H1 (cell line): ENCODE measurements around the gene CADPS. TPM values are rescaled to one million over a fixed set of nuclear protein-coding genes. Genes with fewer than 3 reads are reported as not detected.

ENCODE experiments used
- CTCF ChIA-PET: fragments of 300-600 bp; sonication (Branson Sonifier 250); formaldehyde crosslinking; loops from one replicate; lab custom pipeline; 2021; ENCODE audit not compliant: partially characterized antibody; lab: Charles Lee
- POLR2A ChIA-PET: fragments of 300-600 bp; sonication (Branson Sonifier 250); formaldehyde crosslinking; loops from one replicate; lab custom pipeline; 2021; ENCODE audit warnings: inconsistent platforms; ENCODE audit not compliant: partially characterized antibody; lab: Charles Lee
- DNase-seq, 2 experiments: peaks; one replicate each; pipeline versions ENCODE4 v3.0.0 to v3.0.0-alpha.2; 2010 to 2022; ENCODE audit warnings: low spot score in 2 of 2, low read depth in 1 of 2, mixed read lengths in 1 of 2
- FAIRE-seq: peaks from 2 replicates; lab custom pipeline; 2011; peaks lifted over from hg19 to GRCh38; lab: Jason Lieb, UNC
- H2AFZ ChIP-seq: 2 replicates; pipeline ENCODE4 v1.8.1; 2012; ENCODE audit warnings: low read length, inconsistent platforms
- H2AK5ac ChIP-seq: 2 replicates; pipeline ENCODE4 v1.6.1; 2013; ENCODE audit warnings: low read depth, low read length
- H2BK120ac ChIP-seq: replicated peaks from 2 replicates; pipeline ENCODE3; 2013; ENCODE audit warnings: low read depth, low read length, inconsistent platforms
- H2BK12ac ChIP-seq: 2 replicates; pipeline ENCODE4 v1.6.1; 2013; ENCODE audit warnings: low read depth, low read length
- H2BK15ac ChIP-seq: 2 replicates; pipeline ENCODE4 v1.6.1; 2013; ENCODE audit warnings: low read length
- H2BK20ac ChIP-seq: 2 replicates; pipeline ENCODE4 v1.6.1; 2013; ENCODE audit warnings: low read length
- H2BK5ac ChIP-seq: 2 replicates; pipeline ENCODE4 v1.6.1; 2013; ENCODE audit warnings: low read depth, low read length
- H3K14ac ChIP-seq: 2 replicates; pipeline ENCODE4 v1.6.1; 2013; ENCODE audit warnings: inconsistent platforms; ENCODE audit not compliant: insufficient read length
- H3K18ac ChIP-seq: 2 replicates; pipeline ENCODE4 v1.6.1; 2013; ENCODE audit warnings: low read length; ENCODE audit errors: extremely low read depth
- H3K23ac ChIP-seq: 2 replicates; pipeline ENCODE4 v1.6.1; 2013; ENCODE audit warnings: inconsistent platforms; ENCODE audit not compliant: insufficient read length
- H3K23me2 ChIP-seq: 2 replicates; pipeline ENCODE4 v1.6.1; 2013; ENCODE audit warnings: low read depth, low read length
- H3K27ac ChIP-seq: 2 replicates; pipeline ENCODE4 v1.6.1; 2011; ENCODE audit warnings: low read depth, low read length, inconsistent platforms
- H3K27me3 ChIP-seq, 4 experiments: replicated peaks in 1 of 4; 1 replicate in 1 of 4; 2 replicates in 3 of 4; pipeline versions ENCODE4 v1.6.1 to v1.8.1; 2011 to 2013; ENCODE audit warnings: low read length in 3 of 4, mild to moderate bottlenecking in 3 of 4, inconsistent platforms in 2 of 4, mixed read lengths in 2 of 4, moderate library complexity in 1 of 4; ENCODE audit not compliant: control insufficient read depth in 3 of 4, insufficient read depth in 3 of 4; ENCODE audit errors: extremely low read depth in 1 of 4
- H3K36me3 ChIP-seq, 4 experiments: 2 replicates each; pipeline versions ENCODE4 v1.6.1 to v1.8.1; 2011 to 2013; ENCODE audit warnings: mild to moderate bottlenecking in 4 of 4, low read length in 3 of 4, moderate library complexity in 2 of 4, control low read depth in 1 of 4, inconsistent platforms in 1 of 4; ENCODE audit not compliant: insufficient read depth in 4 of 4, control insufficient read depth in 2 of 4
- H3K4ac ChIP-seq: replicated peaks from 2 replicates; pipeline ENCODE3; 2013; ENCODE audit warnings: low read length, low read depth, mixed read lengths, inconsistent platforms; ENCODE audit not compliant: insufficient read length
- H3K4me1 ChIP-seq, 4 experiments: replicated peaks in 1 of 4; 1 replicate in 1 of 4; 2 replicates in 3 of 4; pipeline versions ENCODE4 v1.6.1 to v1.8.1; 2011 to 2013; ENCODE audit warnings: low read length in 3 of 4, inconsistent platforms in 2 of 4, mixed read lengths in 1 of 4; ENCODE audit not compliant: insufficient read depth in 4 of 4, control insufficient read depth in 3 of 4
- H3K4me2 ChIP-seq, 2 experiments: 2 replicates each; pipeline versions ENCODE4 v1.6.1 to v1.8.1; 2011 to 2013; ENCODE audit warnings: low read depth in 2 of 2, low read length in 2 of 2, control low read depth in 1 of 2, inconsistent platforms in 1 of 2, mild to moderate bottlenecking in 1 of 2; ENCODE audit not compliant: insufficient read depth in 1 of 2
- H3K4me3 ChIP-seq, 4 experiments: fragments of 200-600, 300-600 bp in 1 of 4; sonication (generic), shearing (Covaris generic), sonication (Bioruptor Twin) in 1 of 4; 2 replicates each; pipeline versions ENCODE4 v1.5.1 to v1.8.1; 2011 to 2016; ENCODE audit warnings: low read length in 4 of 4, low read depth in 3 of 4, control low read depth in 2 of 4, inconsistent platforms in 2 of 4, mild to moderate bottlenecking in 2 of 4, mixed read lengths in 1 of 4, moderate library complexity in 1 of 4; ENCODE audit not compliant: insufficient read depth in 2 of 4; ENCODE audit errors: extremely low read depth in 1 of 4
- H3K56ac ChIP-seq: replicated peaks from 2 replicates; pipeline ENCODE3; 2013; ENCODE audit warnings: low read depth, mild to moderate bottlenecking, mixed read lengths, low read length, inconsistent platforms; ENCODE audit not compliant: insufficient read length
- H3K79me1 ChIP-seq: 2 replicates; pipeline ENCODE4 v1.6.1; 2013; ENCODE audit warnings: low read depth, low read length, control low read depth
- H3K79me2 ChIP-seq, 2 experiments: 2 replicates each; pipeline versions ENCODE4 v1.6.1 to v1.8.1; 2012 to 2013; ENCODE audit warnings: low read length in 2 of 2, mild to moderate bottlenecking in 2 of 2, inconsistent platforms in 1 of 2; ENCODE audit not compliant: insufficient read depth in 2 of 2, control insufficient read depth in 1 of 2
- H3K9ac ChIP-seq, 4 experiments: replicated peaks in 1 of 4; 1 replicate in 1 of 4; 2 replicates in 3 of 4; pipeline versions ENCODE4 v1.6.1 to v1.8.1; 2011 to 2013; ENCODE audit warnings: low read depth in 3 of 4, low read length in 3 of 4, control low read depth in 2 of 4, mild to moderate bottlenecking in 2 of 4, moderate library complexity in 2 of 4, inconsistent platforms in 1 of 4; ENCODE audit errors: extremely low read depth in 1 of 4
- H3K9me3 ChIP-seq, 2 experiments: 2 replicates each; pipeline versions ENCODE4 v1.6.1 to v1.8.1; 2012 to 2013; ENCODE audit warnings: mild to moderate bottlenecking in 2 of 2, moderate library complexity in 2 of 2, control low read depth in 1 of 2, inconsistent platforms in 1 of 2, low read depth in 1 of 2, low read length in 1 of 2, mixed read lengths in 1 of 2; ENCODE audit not compliant: insufficient read depth in 2 of 2
- H4K20me1 ChIP-seq, 2 experiments: replicated peaks in 1 of 2; 2 replicates each; pipeline versions ENCODE3 to v1.8.1; 2011 to 2013; ENCODE audit warnings: inconsistent platforms in 2 of 2, low read length in 2 of 2, mild to moderate bottlenecking in 1 of 2; ENCODE audit not compliant: insufficient read depth in 2 of 2, control insufficient read depth in 1 of 2
- H4K5ac ChIP-seq: 2 replicates; pipeline ENCODE4 v1.6.1; 2013; ENCODE audit warnings: low read length, low read depth, mixed read lengths, inconsistent platforms; ENCODE audit not compliant: insufficient read length
- H4K8ac ChIP-seq: 2 replicates; pipeline ENCODE4 v1.8.0; 2013; ENCODE audit warnings: mild to moderate bottlenecking, moderate library complexity, low read length, inconsistent platforms; ENCODE audit not compliant: insufficient read depth; ENCODE audit errors: extremely low read depth
- H4K91ac ChIP-seq: replicated peaks from 2 replicates; pipeline ENCODE3; 2013; ENCODE audit warnings: low read length, mixed read lengths, inconsistent platforms; ENCODE audit not compliant: insufficient read length
- CREB1 ChIP-seq: IDR thresholded peaks from 2 replicates; pipeline ENCODE4 v1.6.1; 2012; ENCODE audit warnings: inconsistent platforms
- KDM4A ChIP-seq: IDR thresholded peaks from one replicate; pipeline ENCODE4 v1.7.1; 2012; ENCODE audit warnings: low read depth, mild to moderate bottlenecking, moderate library complexity, low read length, inconsistent platforms; ENCODE audit not compliant: severe bottlenecking
- NANOG ChIP-seq: IDR thresholded peaks from 2 replicates; pipeline ENCODE4 v1.6.1; 2011; ENCODE audit warnings: low read length, low read depth, mild to moderate bottlenecking, inconsistent platforms; ENCODE audit not compliant: insufficient read depth, poor library complexity, severe bottlenecking
- RAD21 ChIP-seq, 2 experiments: IDR thresholded peaks in 1 of 2; conservative IDR thresholded peaks in 1 of 2; 2 replicates each; pipeline ENCODE4 v1.6.1; 2011; ENCODE audit warnings: low read depth in 2 of 2, low read length in 2 of 2, improper control_type of control experiment in 1 of 2, inconsistent platforms in 1 of 2, mild to moderate bottlenecking in 1 of 2, moderate library complexity in 1 of 2
- WGBS, 2 experiments: shearing (Covaris generic) in 1 of 2; methylation state at CpG; one replicate each; pipeline versions ENCODE4 v1.1.6 to v1.1.7; 2013 to 2015; ENCODE audit warnings: low lambda C conversion rate in 2 of 2, mixed read lengths in 2 of 2, inconsistent platforms in 1 of 2, low coverage in 1 of 2, missing lambda C conversion rate in 1 of 2; ENCODE audit not compliant: insufficient replicate concordance in 2 of 2, insufficient coverage in 1 of 2, insufficient read length in 1 of 2; ENCODE audit errors: extremely low coverage in 1 of 2, missing lambda C conversion rate in 1 of 2; 5-methylcytosine and 5-hydroxymethylcytosine counted together
- polyA plus RNA-seq, 7 experiments: library from polyadenylated mRNA; depleted of rRNA in 3 of 7; stranded (reverse) in 5 of 7; unstranded in 2 of 7; fragments of >200 nt in 5 of 7; fragments of 200-250 nt in 2 of 7; gene quantifications; 1 replicate in 5 of 7; 2 replicates in 1 of 7; 4 replicates in 1 of 7; pipeline versions ENCODE4 v1.2.1 to v1.2.3, GENCODE V29; 2011 to 2013; ENCODE audit warnings: missing spikeins in 2 of 7, mixed read lengths in 2 of 7
- total RNA-seq: library from RNA; stranded (reverse); fragmentation: NEBNext Ultra II Directional; extraction: Animal tissue kit (Norgen Biotek cat#: 25700); gene quantifications from 2 replicates; pipeline ENCODE4 v1.2.1, GENCODE V29; 2021

CADPS gene
- total and polyA plus RNA-seq, 2 of the 8 experiments (the other 6 are each of a cell fraction or from before 2014, with no cell fraction given): 7.1 to 10.2 TPM

GRCh38 chr3:62501289-62501668 is 373.9 kb downstream of the CADPS start:
- Histone ChIP-seq H3K4ac (no peak overlapping the region), H3K4me2 (no peak overlapping the region), H4K8ac (no peak overlapping the region), H4K91ac (no peak overlapping the region), H3K23ac (no peak overlapping the region), H3K9me3 (no peaks in the 10 kb centered on the region), H4K5ac (no peak overlapping the region), H2BK12ac (no peak overlapping the region), H3K9ac (no peak overlapping the region), H3K14ac (no peak overlapping the region), H3K79me2 (no peaks in the 10 kb centered on the region), H2AK5ac (no peak overlapping the region), H3K23me2 (no peaks in the 10 kb centered on the region), H2AFZ (no peak overlapping the region), H3K56ac (no peak overlapping the region), H3K79me1 (no peaks in the 10 kb centered on the region), H2BK15ac (no peak overlapping the region)
- POLR2A ChIA-PET: no interaction called here
- CTCF ChIA-PET: interaction anchor here (0.9 to 7.1 kb wide), 7 partner anchors 6 to 58 kb away, joined by 3 to 39 read pairs (median 4); no protein-coding TSS in a partner anchor
- no peak for TF ChIP-seq KDM4A
- TF ChIP-seq CREB1: no peak
- TF ChIP-seq NANOG: no peak
- TF ChIP-seq RAD21 (IDR thresholded peaks at IDR 0.05 in 1 of 2, conservative IDR thresholded peaks at IDR 0.05 in 1 of 2; ENCODE audit: low read depth in 2 of 2, low read length in 2 of 2): no peak
- TF ChIP-seq, all 59 proteins: peak for 0
- 90 to 100% methylated on average over 1 to 3 of the region's 3 CpGs for WGBS, 2 experiments
- FAIRE-seq (no peak), DNase-seq (no peak)
- Histone ChIP-seq H3K4me3 (no peak overlapping the region), H3K4me1 (no peaks in the 10 kb centered on the region), H2BK20ac (no peak overlapping the region), H3K36me3 (no peaks in the 10 kb centered on the region), H3K18ac (no peak overlapping the region), H3K27me3 (no peaks in the 10 kb centered on the region), H4K20me1 (no peaks in the 10 kb centered on the region), H2BK120ac (no peak overlapping the region), H2BK5ac (no peak overlapping the region), H3K27ac (no peak overlapping the region)
